GM19023 (cell line): Measurements from ENCODE around the gene SLC16A6.
"Not testable (repeated sequence)": the region's sequence is repeated elsewhere in the genome, so short reads cannot be mapped to it uniquely, and the experiment has no call there.

Experiments
- ATAC-seq: cut with Tn5 transposase; IDR thresholded peaks from one replicate; pipeline ENCODE4 v1.9.1; 2021; ENCODE audit warnings: mild to moderate bottlenecking, moderate library complexity; ENCODE audit not compliant: unreplicated experiment

The SLC16A6 gene

GRCh38 chr17:68290955-68291835 is at the start of gene SLC16A6, which contains the start of gene ARSG:
Gene SLC16A6 (minus strand): TSS chr17:68291127. CDS start chr17:68278320, 12,807 bp downstream.
Gene ARSG (plus strand): TSS chr17:68291495. CDS start chr17:68307494, 15,999 bp downstream.
- ATAC-seq = peak; percentile 44

- ATAC-seq = no peak
Observed at GRCh38 chr17:68334393-68334792, 43.5 kb upstream of the SLC16A6 start.

GRCh38 chr17:68331932-68332331 is 41.0 kb upstream of the SLC16A6 start:
- not testable (repeated sequence) for ATAC-seq

- ATAC-seq = no peak
Observed at GRCh38 chr17:68329331-68329730, 38.4 kb upstream of the SLC16A6 start.

GRCh38 chr17:68328676-68329075 is 37.7 kb upstream of the SLC16A6 start:
- ATAC-seq = no peak

GRCh38 chr17:68327823-68328557 is 37.1 kb upstream of the SLC16A6 start:
- no peak for ATAC-seq

- ATAC-seq = no peak
Observed at GRCh38 chr17:68326681-68327080, 35.8 kb upstream of the SLC16A6 start.

- no peak for ATAC-seq
Observed at GRCh38 chr17:68325961-68326360, 35.0 kb upstream of the SLC16A6 start.

- no peak for ATAC-seq
Observed at GRCh38 chr17:68324654-68325336, 33.9 kb upstream of the SLC16A6 start.

GRCh38 chr17:68324114-68324513 is 33.2 kb upstream of the SLC16A6 start:
- ATAC-seq = no peak

GRCh38 chr17:68322630-68323029 is 31.7 kb upstream of the SLC16A6 start:
- ATAC-seq = no peak

GRCh38 chr17:68321556-68321954 is 30.6 kb upstream of the SLC16A6 start:
- no peak for ATAC-seq

- ATAC-seq = no peak
Observed at GRCh38 chr17:68320943-68321555, 30.1 kb upstream of the SLC16A6 start.

- ATAC-seq = no peak
Observed at GRCh38 chr17:68320311-68320865, 29.5 kb upstream of the SLC16A6 start.

GRCh38 chr17:68319410-68320162 is 28.7 kb upstream of the SLC16A6 start:
- no peak for ATAC-seq

- ATAC-seq = no peak
Observed at GRCh38 chr17:68318103-68318991, 27.4 kb upstream of the SLC16A6 start.

- ATAC-seq = no peak
Observed at GRCh38 chr17:68317458-68317857, 26.5 kb upstream of the SLC16A6 start.

GRCh38 chr17:68315930-68316329 is 25.0 kb upstream of the SLC16A6 start:
- no peak for ATAC-seq
